IMR-90 (cell line): ENCODE data around the gene ENDOD1.

Experiments used
- POLR2A ChIP-seq: IDR thresholded peaks from 2 replicates; pipeline ENCODE4 v1.6.1; 2012; ENCODE audit warnings: mild to moderate bottlenecking, low read depth, low read length
- RAD21 ChIP-seq: IDR thresholded peaks from 2 replicates; pipeline ENCODE4 v1.6.1; 2012; ENCODE audit warnings: low read length, improper control_type of control experiment
- TF ChIP-seq, protein P1 (sequence below): conservative IDR thresholded peaks from 2 replicates; pipeline ENCODE4 v1.5.1; 2012; ENCODE audit warnings: mild to moderate bottlenecking, low read depth, low read length, improper control_type of control experiment
- TF ChIP-seq, protein P2 (sequence below): fragments of 150-350 bp; IDR thresholded peaks from 2 replicates; pipeline ENCODE4 v1.6.1; 2017; ENCODE audit warnings: mild to moderate bottlenecking, antibody characterized with exemption, low read length, low read depth
- TF ChIP-seq, protein P3 (sequence below): fragments of 150-350 bp; IDR thresholded peaks from 2 replicates; pipeline ENCODE4 v1.6.1; 2016; ENCODE audit warnings: low read depth, mild to moderate bottlenecking, low read length, moderate library complexity, borderline replicate concordance

DNA sequence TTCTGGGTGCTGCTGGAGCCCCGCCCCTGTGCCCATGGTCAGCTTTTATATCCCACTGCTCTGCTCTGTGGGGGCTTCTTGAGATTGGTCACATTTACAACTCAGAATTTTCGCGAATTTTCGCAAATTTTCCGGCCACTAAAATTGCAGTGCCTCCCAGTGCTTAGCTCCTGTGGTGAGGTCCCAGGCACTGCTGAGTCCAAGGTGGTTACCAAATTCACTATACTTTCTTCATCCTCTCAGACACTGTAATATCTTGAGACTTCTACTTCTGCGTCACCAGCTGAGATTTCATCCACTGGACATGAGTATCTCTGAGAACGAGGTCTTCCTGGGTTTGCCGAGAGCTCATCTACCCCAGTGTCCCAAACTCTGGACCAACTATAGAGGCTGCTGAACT, 31.7 kb upstream of the ENDOD1 start:
- TF ChIP-seq, protein P1, sequence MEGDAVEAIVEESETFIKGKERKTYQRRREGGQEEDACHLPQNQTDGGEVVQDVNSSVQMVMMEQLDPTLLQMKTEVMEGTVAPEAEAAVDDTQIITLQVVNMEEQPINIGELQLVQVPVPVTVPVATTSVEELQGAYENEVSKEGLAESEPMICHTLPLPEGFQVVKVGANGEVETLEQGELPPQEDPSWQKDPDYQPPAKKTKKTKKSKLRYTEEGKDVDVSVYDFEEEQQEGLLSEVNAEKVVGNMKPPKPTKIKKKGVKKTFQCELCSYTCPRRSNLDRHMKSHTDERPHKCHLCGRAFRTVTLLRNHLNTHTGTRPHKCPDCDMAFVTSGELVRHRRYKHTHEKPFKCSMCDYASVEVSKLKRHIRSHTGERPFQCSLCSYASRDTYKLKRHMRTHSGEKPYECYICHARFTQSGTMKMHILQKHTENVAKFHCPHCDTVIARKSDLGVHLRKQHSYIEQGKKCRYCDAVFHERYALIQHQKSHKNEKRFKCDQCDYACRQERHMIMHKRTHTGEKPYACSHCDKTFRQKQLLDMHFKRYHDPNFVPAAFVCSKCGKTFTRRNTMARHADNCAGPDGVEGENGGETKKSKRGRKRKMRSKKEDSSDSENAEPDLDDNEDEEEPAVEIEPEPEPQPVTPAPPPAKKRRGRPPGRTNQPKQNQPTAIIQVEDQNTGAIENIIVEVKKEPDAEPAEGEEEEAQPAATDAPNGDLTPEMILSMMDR: no peak
- TF ChIP-seq, protein P2, sequence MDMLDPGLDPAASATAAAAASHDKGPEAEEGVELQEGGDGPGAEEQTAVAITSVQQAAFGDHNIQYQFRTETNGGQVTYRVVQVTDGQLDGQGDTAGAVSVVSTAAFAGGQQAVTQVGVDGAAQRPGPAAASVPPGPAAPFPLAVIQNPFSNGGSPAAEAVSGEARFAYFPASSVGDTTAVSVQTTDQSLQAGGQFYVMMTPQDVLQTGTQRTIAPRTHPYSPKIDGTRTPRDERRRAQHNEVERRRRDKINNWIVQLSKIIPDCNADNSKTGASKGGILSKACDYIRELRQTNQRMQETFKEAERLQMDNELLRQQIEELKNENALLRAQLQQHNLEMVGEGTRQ: no peak
- TF ChIP-seq, protein P3, sequence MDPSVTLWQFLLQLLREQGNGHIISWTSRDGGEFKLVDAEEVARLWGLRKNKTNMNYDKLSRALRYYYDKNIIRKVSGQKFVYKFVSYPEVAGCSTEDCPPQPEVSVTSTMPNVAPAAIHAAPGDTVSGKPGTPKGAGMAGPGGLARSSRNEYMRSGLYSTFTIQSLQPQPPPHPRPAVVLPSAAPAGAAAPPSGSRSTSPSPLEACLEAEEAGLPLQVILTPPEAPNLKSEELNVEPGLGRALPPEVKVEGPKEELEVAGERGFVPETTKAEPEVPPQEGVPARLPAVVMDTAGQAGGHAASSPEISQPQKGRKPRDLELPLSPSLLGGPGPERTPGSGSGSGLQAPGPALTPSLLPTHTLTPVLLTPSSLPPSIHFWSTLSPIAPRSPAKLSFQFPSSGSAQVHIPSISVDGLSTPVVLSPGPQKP: no peak
- TF ChIP-seq POLR2A (no peak), RAD21 (no peak)
